ENCODE results near the gene ASCC1.

DNA sequence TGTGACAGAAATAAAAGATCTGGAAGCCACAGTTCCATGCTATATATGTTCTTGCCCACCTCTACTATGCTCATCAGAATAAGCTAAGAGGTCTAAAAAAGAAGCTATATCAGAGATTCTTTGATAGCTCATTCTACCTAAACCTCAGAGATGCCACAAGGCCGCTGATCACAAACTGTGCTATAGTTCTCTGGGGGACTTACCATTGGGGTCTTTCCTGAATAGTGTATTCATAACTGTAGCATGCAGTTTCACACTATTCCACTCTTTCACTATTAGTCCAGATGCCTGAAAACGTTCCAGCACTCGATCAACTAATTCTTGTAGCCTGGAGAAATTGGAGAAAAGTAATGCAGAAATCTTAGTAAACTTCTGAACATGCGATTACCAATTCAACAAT is 83.2 kb downstream of the ASCC1 start:
- TF ChIP-seq, protein P1, sequence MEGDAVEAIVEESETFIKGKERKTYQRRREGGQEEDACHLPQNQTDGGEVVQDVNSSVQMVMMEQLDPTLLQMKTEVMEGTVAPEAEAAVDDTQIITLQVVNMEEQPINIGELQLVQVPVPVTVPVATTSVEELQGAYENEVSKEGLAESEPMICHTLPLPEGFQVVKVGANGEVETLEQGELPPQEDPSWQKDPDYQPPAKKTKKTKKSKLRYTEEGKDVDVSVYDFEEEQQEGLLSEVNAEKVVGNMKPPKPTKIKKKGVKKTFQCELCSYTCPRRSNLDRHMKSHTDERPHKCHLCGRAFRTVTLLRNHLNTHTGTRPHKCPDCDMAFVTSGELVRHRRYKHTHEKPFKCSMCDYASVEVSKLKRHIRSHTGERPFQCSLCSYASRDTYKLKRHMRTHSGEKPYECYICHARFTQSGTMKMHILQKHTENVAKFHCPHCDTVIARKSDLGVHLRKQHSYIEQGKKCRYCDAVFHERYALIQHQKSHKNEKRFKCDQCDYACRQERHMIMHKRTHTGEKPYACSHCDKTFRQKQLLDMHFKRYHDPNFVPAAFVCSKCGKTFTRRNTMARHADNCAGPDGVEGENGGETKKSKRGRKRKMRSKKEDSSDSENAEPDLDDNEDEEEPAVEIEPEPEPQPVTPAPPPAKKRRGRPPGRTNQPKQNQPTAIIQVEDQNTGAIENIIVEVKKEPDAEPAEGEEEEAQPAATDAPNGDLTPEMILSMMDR (conservative IDR thresholded peaks at IDR 0.05; ENCODE audit: low read depth, low read length), result no peak
- TF ChIP-seq EZH2 (IDR thresholded peaks at IDR 0.05; ENCODE audit: borderline replicate concordance, low read depth, low read length, poor library complexity, severe bottlenecking), result no peak
